Neuronal stem cell (in vitro differentiated cells): ENCODE measurements around the gene KHDRBS1.
"Not testable (repeated sequence)": the region's sequence is repeated elsewhere in the genome, so short reads cannot be mapped to it uniquely, and the experiment has no call there.

ENCODE experiments used
- DNase-seq: peaks from one replicate; pipeline ENCODE4 v3.0.0-alpha.2; 2013; ENCODE audit warnings: low spot score
- H2AFZ ChIP-seq: one replicate; pipeline ENCODE4 v1.6.1; 2013; ENCODE audit warnings: mild to moderate bottlenecking, low read length, inconsistent platforms
- H2AK5ac ChIP-seq: 2 replicates; pipeline ENCODE4 v1.6.1; 2013; ENCODE audit warnings: low read depth, mild to moderate bottlenecking, inconsistent platforms, low read length, moderate library complexity, mixed read lengths
- H2BK120ac ChIP-seq: 2 replicates; pipeline ENCODE4 v1.6.1; 2013; ENCODE audit warnings: low read depth, mild to moderate bottlenecking, inconsistent platforms, low read length, moderate library complexity, mixed read lengths
- H2BK12ac ChIP-seq: one replicate; pipeline ENCODE4 v1.6.1; 2013; ENCODE audit warnings: low read length, inconsistent platforms
- H2BK15ac ChIP-seq: 2 replicates; pipeline ENCODE4 v1.6.1; 2013; ENCODE audit warnings: mild to moderate bottlenecking, low read length, inconsistent platforms, mixed read lengths
- H2BK5ac ChIP-seq: one replicate; pipeline ENCODE4 v1.6.1; 2013; ENCODE audit warnings: inconsistent platforms, mild to moderate bottlenecking, low read length, moderate library complexity
- H3K14ac ChIP-seq: one replicate; pipeline ENCODE4 v1.6.1; 2013; ENCODE audit warnings: low read length, inconsistent platforms
- H3K18ac ChIP-seq: 2 replicates; pipeline ENCODE4 v1.6.1; 2013; ENCODE audit warnings: low read length, inconsistent platforms
- H3K23ac ChIP-seq: 2 replicates; pipeline ENCODE4 v1.6.1; 2013; ENCODE audit warnings: low read depth, mild to moderate bottlenecking, mixed read lengths, low read length, inconsistent platforms; ENCODE audit not compliant: poor library complexity
- H3K27ac ChIP-seq: replicated peaks from 3 replicates; pipeline ENCODE4 v1.5.1; 2013; ENCODE audit warnings: low read length, inconsistent platforms
- H3K27me3 ChIP-seq, 3 experiments: 2 replicates each; pipeline ENCODE4 v1.6.1; 2013; ENCODE audit warnings: low read length in 3 of 3, mild to moderate bottlenecking in 2 of 3, inconsistent platforms in 1 of 3, low read depth in 1 of 3, mixed read lengths in 1 of 3, moderate library complexity in 1 of 3; ENCODE audit not compliant: control insufficient read depth in 3 of 3, insufficient read depth in 3 of 3
- H3K36me3 ChIP-seq, 2 donors: replicated peaks in 1 of 2; 2 replicates each; pipeline ENCODE4 v1.6.1; 2013; ENCODE audit warnings: low read length in 2 of 2; ENCODE audit not compliant: control insufficient read depth in 2 of 2, insufficient read depth in 2 of 2
- H3K4ac ChIP-seq: 2 replicates; pipeline ENCODE4 v1.6.1; 2013; ENCODE audit warnings: inconsistent platforms, mild to moderate bottlenecking, low read length, moderate library complexity
- H3K4me1 ChIP-seq, 2 donors: 1 replicate in 1 of 2; 2 replicates in 1 of 2; pipeline ENCODE4 v1.6.1; 2013; ENCODE audit warnings: low read length in 2 of 2, low read depth in 1 of 2; ENCODE audit not compliant: control insufficient read depth in 2 of 2, insufficient read depth in 1 of 2
- H3K4me2 ChIP-seq: one replicate; pipeline ENCODE4 v1.6.1; 2013; ENCODE audit warnings: mild to moderate bottlenecking, low read length, inconsistent platforms; ENCODE audit not compliant: insufficient read depth, poor library complexity, severe bottlenecking
- H3K4me3 ChIP-seq, 2 donors: 2 replicates each; pipeline ENCODE4 v1.5.1; 2013; ENCODE audit warnings: low read length in 2 of 2, mild to moderate bottlenecking in 2 of 2, inconsistent platforms in 1 of 2, moderate library complexity in 1 of 2
- H3K79me1 ChIP-seq: one replicate; pipeline ENCODE4 v1.6.1; 2013; ENCODE audit warnings: low read depth, mild to moderate bottlenecking, inconsistent platforms, low read length, moderate library complexity
- H3K9ac ChIP-seq: one replicate; pipeline ENCODE4 v1.6.1; 2013; ENCODE audit warnings: mild to moderate bottlenecking, low read depth, low read length, inconsistent platforms; ENCODE audit not compliant: poor library complexity
- H3K9me3 ChIP-seq, 2 donors: replicated peaks in 1 of 2; 2 replicates each; pipeline versions ENCODE3 to v1.6.1; 2013; ENCODE audit warnings: low read length in 2 of 2, mild to moderate bottlenecking in 2 of 2, inconsistent platforms in 1 of 2, low read depth in 1 of 2, mixed read lengths in 1 of 2, moderate library complexity in 1 of 2; ENCODE audit not compliant: control insufficient read depth in 2 of 2, insufficient read depth in 1 of 2
- H4K8ac ChIP-seq: one replicate; pipeline ENCODE4 v1.6.1; 2013; ENCODE audit warnings: low read depth, mild to moderate bottlenecking, inconsistent platforms, low read length, moderate library complexity
- H4K91ac ChIP-seq: one replicate; pipeline ENCODE4 v1.6.1; 2013; ENCODE audit warnings: low read length, low read depth, mild to moderate bottlenecking, inconsistent platforms; ENCODE audit not compliant: poor library complexity
- WGBS, 2 donors: extraction: QIAGEN DNeasy Blood & Tissue Kit; methylation state at CpG; one replicate each; pipeline ENCODE4 v1.1.7; 2013; ENCODE audit warnings: missing lambda C conversion rate in 2 of 2, mixed read lengths in 1 of 2; ENCODE audit not compliant: insufficient read length in 2 of 2, insufficient replicate concordance in 1 of 2; ENCODE audit errors: extremely low coverage in 2 of 2; 5-methylcytosine and 5-hydroxymethylcytosine counted together

KHDRBS1 gene

GRCh38 chr1:32002285-32002684, 11.4 kb upstream of the KHDRBS1 start:
- not testable (repeated sequence) for H3K27me3 ChIP-seq, H4K8ac ChIP-seq, H3K4ac ChIP-seq, H3K14ac ChIP-seq, H3K9ac ChIP-seq, H3K4me2 ChIP-seq, DNase-seq, H2BK12ac ChIP-seq, H3K9me3 ChIP-seq, H4K91ac ChIP-seq, H3K36me3 ChIP-seq, H2BK15ac ChIP-seq, H2AK5ac ChIP-seq, H3K4me3 ChIP-seq, H3K4me1 ChIP-seq, H2BK5ac ChIP-seq, H3K79me1 ChIP-seq, H3K23ac ChIP-seq, H2BK120ac ChIP-seq, H3K18ac ChIP-seq, H2AFZ ChIP-seq, H3K27ac ChIP-seq
- no CpG with 5 or more reads among the region's 4 CpGs for WGBS, 2 donors

DNA sequence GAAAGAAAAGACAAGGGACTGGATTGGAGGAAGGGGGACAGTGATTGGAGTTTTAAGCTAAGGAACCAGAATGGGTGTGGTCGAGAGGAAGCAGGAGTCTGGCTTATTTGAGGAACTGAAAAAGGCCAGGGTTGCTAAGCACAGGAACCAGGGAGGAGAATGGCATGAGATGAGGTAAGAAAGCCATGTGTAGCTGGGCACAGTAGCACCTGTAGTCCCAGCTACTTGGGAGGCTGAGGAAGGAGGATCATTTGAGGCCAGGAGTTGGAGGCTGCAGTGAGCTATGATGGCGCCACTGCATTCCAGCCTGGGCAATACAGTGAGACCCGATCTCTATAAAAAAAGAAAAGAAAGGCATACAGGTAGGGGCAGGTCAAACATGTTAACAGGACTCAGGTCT, 8.1 kb upstream of the KHDRBS1 start:
- H3K4me2 ChIP-seq, result no peak overlapping the region
- no peak overlapping the region for H4K91ac ChIP-seq
- H3K36me3 ChIP-seq, result no peaks in the 10 kb centered on the region
- H3K9me3 ChIP-seq, result no peaks in the 10 kb centered on the region
- no peak overlapping the region for H3K18ac ChIP-seq
- H2BK120ac ChIP-seq, result no peak overlapping the region
- peaks cover 0 to 8% (median 0%) of the 10 kb centered on the region in 3 experiments for H3K27me3 ChIP-seq
- no peak overlapping the region for H3K4me3 ChIP-seq
- no peak overlapping the region for H2AK5ac ChIP-seq
- H3K79me1 ChIP-seq, result no peaks in the 10 kb centered on the region
- H3K14ac ChIP-seq, result no peak overlapping the region
- H3K27ac ChIP-seq, result no peak overlapping the region
- no peak overlapping the region for H4K8ac ChIP-seq
- H3K9ac ChIP-seq, result no peak overlapping the region
- no peak overlapping the region for H3K23ac ChIP-seq
- H2AFZ ChIP-seq, result no peak overlapping the region
- no peak for DNase-seq
- H3K4me1 ChIP-seq, result peaks cover 2 to 4% of the 10 kb centered on the region in 2 donors
- no peak overlapping the region for H3K4ac ChIP-seq
- H2BK5ac ChIP-seq, result no peak overlapping the region
- H2BK15ac ChIP-seq, result no peak overlapping the region
- H2BK12ac ChIP-seq, result no peak overlapping the region
- WGBS, 2 donors, result no CpG with 5 or more reads among the region's 3 CpGs

- H3K9me3 ChIP-seq, result peaks cover 0 to 2% of the 10 kb centered on the region in 2 donors
- no peak overlapping the region for H2BK120ac ChIP-seq
- no peak overlapping the region for H3K4ac ChIP-seq
- no peak overlapping the region for H3K14ac ChIP-seq
- H3K36me3 ChIP-seq, result no peaks in the 10 kb centered on the region
- H3K18ac ChIP-seq, result no peak overlapping the region
- H4K91ac ChIP-seq, result no peak overlapping the region
- no peak overlapping the region for H3K4me2 ChIP-seq
- no peaks in the 10 kb centered on the region for H3K27me3 ChIP-seq
- H3K4me1 ChIP-seq, result peaks cover 3 to 4% of the 10 kb centered on the region in 2 donors
- H3K27ac ChIP-seq, result no peak overlapping the region
- DNase-seq, result no peak
- no peaks in the 10 kb centered on the region for H3K79me1 ChIP-seq
- no peak overlapping the region for H2BK5ac ChIP-seq
- peak overlapping the region; percentile 68 for H2AFZ ChIP-seq
- no peak overlapping the region for H3K23ac ChIP-seq
- no peak overlapping the region for H4K8ac ChIP-seq
- WGBS, 2 donors, result no CpG with 5 or more reads among the region's 1 CpG
- no peak overlapping the region for H2AK5ac ChIP-seq
- H2BK15ac ChIP-seq, result no peak overlapping the region
- no peak overlapping the region for H2BK12ac ChIP-seq
- H3K4me3 ChIP-seq, result no peak overlapping the region
- no peak overlapping the region for H3K9ac ChIP-seq
Measured at GRCh38 chr1:32007591-32007940, 6.1 kb upstream of the KHDRBS1 start.

GRCh38 chr1:32010246-32010645, 3.4 kb upstream of the KHDRBS1 start:
- H3K9ac ChIP-seq, result no peak overlapping the region
- peaks cover 3% of the 10 kb centered on the region for H3K79me1 ChIP-seq
- no peak overlapping the region for H2AK5ac ChIP-seq
- H3K27ac ChIP-seq, result no peak overlapping the region
- no peak overlapping the region for H3K18ac ChIP-seq
- no peak overlapping the region for H2BK12ac ChIP-seq
- H4K8ac ChIP-seq, result no peak overlapping the region
- H2BK15ac ChIP-seq, result no peak overlapping the region
- H3K27me3 ChIP-seq, result no peaks in the 10 kb centered on the region
- no peak for DNase-seq
- no peak overlapping the region for H3K4me2 ChIP-seq
- WGBS, 2 donors, result no CpG with 5 or more reads among the region's 5 CpGs
- H3K14ac ChIP-seq, result no peak overlapping the region
- H3K4me1 ChIP-seq, result peaks cover 5 to 9% of the 10 kb centered on the region in 2 donors
- no peak overlapping the region for H2AFZ ChIP-seq
- H2BK5ac ChIP-seq, result no peak overlapping the region
- peaks cover 0 to 3% of the 10 kb centered on the region in 2 donors for H3K36me3 ChIP-seq
- no peak overlapping the region for H2BK120ac ChIP-seq
- no peak overlapping the region for H3K4me3 ChIP-seq
- H3K9me3 ChIP-seq, result peaks cover 0 to 5% of the 10 kb centered on the region in 2 donors
- no peak overlapping the region for H3K4ac ChIP-seq
- no peak overlapping the region for H4K91ac ChIP-seq
- no peak overlapping the region for H3K23ac ChIP-seq
